ENCODE results near the gene PDE4D. TPM values are rescaled to one million over a fixed set of nuclear protein-coding genes. Genes with fewer than 3 reads are reported as not detected.

The PDE4D gene
- total RNA-seq, 1 donor from 2014 or later = 2.3 TPM

DNA sequence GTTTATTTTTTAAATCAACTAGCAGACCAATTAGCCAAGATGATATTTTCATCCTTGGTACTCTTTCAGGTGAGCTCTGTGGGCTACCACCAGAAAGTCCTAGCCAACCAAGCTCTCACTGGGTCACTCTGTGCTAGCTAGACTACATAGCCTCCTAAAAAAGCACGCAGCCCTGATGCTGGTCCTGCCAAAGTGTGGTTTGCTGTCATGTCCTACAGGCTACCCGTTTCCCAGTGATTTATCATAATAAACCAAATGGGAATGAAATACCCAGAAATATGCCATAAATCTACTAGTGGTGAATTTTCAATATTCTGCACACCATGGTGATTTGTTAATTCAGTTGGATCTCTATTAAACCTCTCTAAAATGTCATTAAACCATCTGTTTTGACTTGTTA is 829.2 kb downstream of the PDE4D start:
- TF ChIP-seq, protein P1, sequence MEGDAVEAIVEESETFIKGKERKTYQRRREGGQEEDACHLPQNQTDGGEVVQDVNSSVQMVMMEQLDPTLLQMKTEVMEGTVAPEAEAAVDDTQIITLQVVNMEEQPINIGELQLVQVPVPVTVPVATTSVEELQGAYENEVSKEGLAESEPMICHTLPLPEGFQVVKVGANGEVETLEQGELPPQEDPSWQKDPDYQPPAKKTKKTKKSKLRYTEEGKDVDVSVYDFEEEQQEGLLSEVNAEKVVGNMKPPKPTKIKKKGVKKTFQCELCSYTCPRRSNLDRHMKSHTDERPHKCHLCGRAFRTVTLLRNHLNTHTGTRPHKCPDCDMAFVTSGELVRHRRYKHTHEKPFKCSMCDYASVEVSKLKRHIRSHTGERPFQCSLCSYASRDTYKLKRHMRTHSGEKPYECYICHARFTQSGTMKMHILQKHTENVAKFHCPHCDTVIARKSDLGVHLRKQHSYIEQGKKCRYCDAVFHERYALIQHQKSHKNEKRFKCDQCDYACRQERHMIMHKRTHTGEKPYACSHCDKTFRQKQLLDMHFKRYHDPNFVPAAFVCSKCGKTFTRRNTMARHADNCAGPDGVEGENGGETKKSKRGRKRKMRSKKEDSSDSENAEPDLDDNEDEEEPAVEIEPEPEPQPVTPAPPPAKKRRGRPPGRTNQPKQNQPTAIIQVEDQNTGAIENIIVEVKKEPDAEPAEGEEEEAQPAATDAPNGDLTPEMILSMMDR (IDR thresholded peaks at IDR 0.05) = no peak
- no peak for TF ChIP-seq EZH2 (IDR thresholded peaks at IDR 0.05)
- TF ChIP-seq EZH2phosphoT487 (IDR thresholded peaks at IDR 0.05) = no peak
- no peaks in the 10 kb centered on the region for H3K36me3 ChIP-seq
- H3K4me1 ChIP-seq = no peaks in the 10 kb centered on the region
- no peaks in the 10 kb centered on the region for H3F3A ChIP-seq (ENCODE audit: low read depth)
- no peaks in the 10 kb centered on the region for H3K79me2 ChIP-seq (ENCODE audit: low read depth)
- H3K9me3 Mint-ChIP-seq = no peaks in the 10 kb centered on the region
- H3K27me3 Mint-ChIP-seq (ENCODE audit: insufficient read depth, low read depth) = peaks cover 3% of the 10 kb centered on the region
- H3K4me3 ChIP-seq = no peak overlapping the region
- H3K27ac Mint-ChIP-seq = no peak overlapping the region
- no peaks in the 10 kb centered on the region for H3K9me3 ChIP-seq (ENCODE audit: low read depth)
- H3K27me3 ChIP-seq = no peaks in the 10 kb centered on the region
- no peak overlapping the region for H3K4me3 Mint-ChIP-seq
- DNase-seq (ENCODE audit: low spot score) = no peak
- no peaks in the 10 kb centered on the region for H4K20me1 ChIP-seq (ENCODE audit: low read depth)
- H3K27ac ChIP-seq = no peak overlapping the region
- no peak overlapping the region for H3K4me2 ChIP-seq
- H3K9ac ChIP-seq = no peak overlapping the region
- peaks cover under 1% of the 10 kb centered on the region for H3K4me1 Mint-ChIP-seq
- no peaks in the 10 kb centered on the region for H3K36me3 Mint-ChIP-seq
- H2AFZ ChIP-seq (replicated peaks) = no peak overlapping the region

DNA sequence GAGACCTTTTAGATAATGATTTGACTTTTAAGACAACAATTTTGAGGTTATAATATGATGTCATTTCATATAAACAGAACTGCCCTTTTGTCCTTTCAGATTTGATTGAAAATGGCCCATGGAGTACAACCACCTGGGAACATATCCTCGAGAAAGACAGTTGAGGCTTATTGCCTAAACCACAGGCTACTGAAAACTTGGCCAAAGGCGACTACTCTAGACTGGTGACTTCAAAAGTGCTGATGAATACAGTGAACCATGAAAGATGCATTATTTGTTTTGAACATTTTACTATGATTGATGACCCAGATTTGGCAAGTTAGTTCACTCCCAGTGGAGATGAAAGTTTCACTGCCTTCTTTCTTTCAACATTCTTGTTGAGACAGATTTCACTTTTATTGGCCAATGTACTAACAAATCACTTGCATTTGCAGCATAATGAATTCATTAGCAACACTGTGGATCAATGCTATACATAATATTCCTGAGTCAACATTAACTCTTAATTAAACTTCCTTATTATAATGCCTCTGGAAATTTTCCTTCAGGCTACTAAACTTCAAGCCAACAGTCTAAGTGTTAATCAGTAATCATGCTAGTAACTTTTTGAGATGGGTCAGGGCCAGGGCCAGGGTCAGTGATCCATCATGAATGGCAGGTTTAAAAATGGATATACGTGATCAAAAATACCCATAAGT is 830.4 kb downstream of the PDE4D start:
- Histone ChIP-seq H4K20me1 (ENCODE audit: low read depth) (no peaks in the 10 kb centered on the region), H3K4me3 (no peak overlapping the region), H3K4me1 (no peaks in the 10 kb centered on the region), H3K36me3 (no peaks in the 10 kb centered on the region), H3K9ac (no peak overlapping the region), H3F3A (ENCODE audit: low read depth) (no peaks in the 10 kb centered on the region), H3K79me2 (ENCODE audit: low read depth) (no peaks in the 10 kb centered on the region), H3K27me3 (no peaks in the 10 kb centered on the region), H3K27ac (no peak overlapping the region), H2AFZ (replicated peaks) (no peak overlapping the region), H3K4me2 (no peak overlapping the region), H3K9me3 (ENCODE audit: low read depth) (no peaks in the 10 kb centered on the region)
- no peak overlapping the region for H3K27ac Mint-ChIP-seq
- DNase-seq (ENCODE audit: low spot score) = no peak
- TF ChIP-seq EZH2phosphoT487 (IDR thresholded peaks at IDR 0.05) (no peak), EZH2 (IDR thresholded peaks at IDR 0.05) (no peak)
- TF ChIP-seq, protein P1 (IDR thresholded peaks at IDR 0.05) = no peak
- H3K4me3 Mint-ChIP-seq = no peak overlapping the region
- H3K9me3 Mint-ChIP-seq = no peaks in the 10 kb centered on the region
- peaks cover 3% of the 10 kb centered on the region for H3K27me3 Mint-ChIP-seq (ENCODE audit: insufficient read depth, low read depth)
- H3K36me3 Mint-ChIP-seq = no peaks in the 10 kb centered on the region
- H3K4me1 Mint-ChIP-seq = no peaks in the 10 kb centered on the region

DNA sequence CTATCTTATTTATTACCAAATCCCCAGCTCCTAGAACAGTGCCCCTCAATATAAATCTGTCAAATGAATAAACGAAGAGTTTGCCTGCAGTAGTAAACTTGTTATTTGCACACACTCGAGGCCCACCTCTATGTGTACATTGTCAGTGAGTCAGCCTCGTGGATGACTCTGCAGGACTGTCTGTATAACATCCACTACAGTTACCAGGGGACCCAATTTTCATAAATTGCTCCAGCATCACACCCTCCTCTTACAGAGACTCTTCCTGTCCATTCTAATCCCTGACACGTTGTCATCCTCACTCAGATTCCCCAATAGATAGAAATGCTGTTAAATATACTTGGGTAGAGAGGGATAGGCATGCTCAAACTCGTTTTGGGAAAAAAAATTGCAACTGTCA is 832.1 kb downstream of the PDE4D start:
- no peaks in the 10 kb centered on the region for H3K36me3 Mint-ChIP-seq
- no peaks in the 10 kb centered on the region for H3K4me1 ChIP-seq
- no peak overlapping the region for H2AFZ ChIP-seq (replicated peaks)
- H3K27ac ChIP-seq = no peak overlapping the region
- H3K27me3 ChIP-seq = no peaks in the 10 kb centered on the region
- H3K4me3 Mint-ChIP-seq = no peak overlapping the region
- no peak for DNase-seq (ENCODE audit: low spot score)
- H3K9me3 Mint-ChIP-seq = no peaks in the 10 kb centered on the region
- H3K9me3 ChIP-seq (ENCODE audit: low read depth) = no peaks in the 10 kb centered on the region
- H3K79me2 ChIP-seq (ENCODE audit: low read depth) = no peaks in the 10 kb centered on the region
- H3K27ac Mint-ChIP-seq = no peak overlapping the region
- no peaks in the 10 kb centered on the region for H3F3A ChIP-seq (ENCODE audit: low read depth)
- no peak overlapping the region for H3K4me2 ChIP-seq
- peaks cover 4% of the 10 kb centered on the region for H3K27me3 Mint-ChIP-seq (ENCODE audit: insufficient read depth, low read depth)
- no peak overlapping the region for H3K4me3 ChIP-seq
- H3K9ac ChIP-seq = no peak overlapping the region
- no peaks in the 10 kb centered on the region for H4K20me1 ChIP-seq (ENCODE audit: low read depth)
- TF ChIP-seq EZH2 (IDR thresholded peaks at IDR 0.05) (no peak), EZH2phosphoT487 (IDR thresholded peaks at IDR 0.05) (no peak)
- TF ChIP-seq, protein P1 (IDR thresholded peaks at IDR 0.05) = no peak
- H3K36me3 ChIP-seq = no peaks in the 10 kb centered on the region
- no peaks in the 10 kb centered on the region for H3K4me1 Mint-ChIP-seq

All from neural progenitor cell (in vitro differentiated cells).